ENCODE measurements around the gene USP1. TPM values are rescaled to one million over a fixed set of nuclear protein-coding genes. Genes with fewer than 3 reads are reported as not detected.

The USP1 gene
- total RNA-seq, 1 experiment from 2014 or later: 37.4 TPM

GRCh38 chr1:62437273-62437940 is 558 bp downstream of the USP1 start (continued):
- TF ChIP-seq AFF4 (CRISPR knock-in tag; IDR thresholded peaks at IDR 0.05; ENCODE audit: borderline replicate concordance) (0 out of 2 replicates have a peak, but pooled peaks have one; percentile 18), ESRRA (CRISPR knock-in tag; IDR thresholded peaks at IDR 0.05; ENCODE audit: borderline replicate concordance) (0 out of 2 replicates have a peak, but pooled peaks have one; percentile 41), MAX (CRISPR knock-in tag; IDR thresholded peaks at IDR 0.05) (peak; percentile 12; the same call in 1 of the 2 replicates), FOXP1 (CRISPR knock-in tag; IDR thresholded peaks at IDR 0.05; ENCODE audit: borderline replicate concordance) (0 out of 2 replicates have a peak, but pooled peaks have one; percentile 29), TP53 (CRISPR knock-in tag; IDR thresholded peaks at IDR 0.05) (0 out of 2 replicates have a peak, but pooled peaks have one; percentile 17), FOXP4 (CRISPR knock-in tag; IDR thresholded peaks at IDR 0.05) (no peak; the same call in none of the 2 replicates), HMGXB4 (CRISPR knock-in tag; IDR thresholded peaks at IDR 0.05) (peak; percentile 23; the same call in 1 of the 2 replicates)

GRCh38 chr1:62438163-62438562 is 1.3 kb downstream of the USP1 start:
- H3K27ac Mint-ChIP-seq: peak overlapping the region; percentile 83
- H3K9me3 Mint-ChIP-seq: no peaks in the 10 kb centered on the region
- TF ChIP-seq NR2C2 (CRISPR knock-in tag; IDR thresholded peaks at IDR 0.05) (no peak), AR (CRISPR knock-in tag; IDR thresholded peaks at IDR 0.05) (no peak)
- H3K27me3 Mint-ChIP-seq (ENCODE audit: low read depth): no peaks in the 10 kb centered on the region
- H3K36me3 Mint-ChIP-seq: peaks cover 26% of the 10 kb centered on the region
- ChIA-PET POLR2A (no interaction called here), CTCF (interaction anchor here (1.0 to 1.4 kb wide), 2 partner anchors 263 to 294 kb away, joined by 3 read pairs; no protein-coding TSS in a partner anchor)
- H3K4me3 Mint-ChIP-seq: peak overlapping the region; percentile 85
- peaks cover 27% of the 10 kb centered on the region for H3K4me1 Mint-ChIP-seq
- DNase-seq (ENCODE audit: low spot score) (no peak), ATAC-seq (no peak)

Measured in WTC11 (cell line).